ENCODE measurements around the gene OR8H2.
"Not testable (repeated sequence)": the region's sequence is repeated elsewhere in the genome, so short reads cannot be mapped to it uniquely, and the experiment has no call there.

The OR8H2 gene

GRCh38 chr11:56103210-56103737, at the start of gene OR8H2:
TSS of gene OR8H2 (plus strand) at chr11:56103687. CDS start at chr11:56105043, 1,356 bp downstream.
- no peak for DNase-seq (ENCODE audit: low read depth, low spot score)
- H3K27ac ChIP-seq = no peak within 1 kb of the TSS

- not testable (repeated sequence) for DNase-seq (ENCODE audit: low read depth, low spot score)
Measured at GRCh38 chr11:56056366-56056765, 47.1 kb upstream of the OR8H2 start.

GRCh38 chr11:56057661-56058237, 45.7 kb upstream of the OR8H2 start:
- DNase-seq (ENCODE audit: low read depth, low spot score); H3K27ac ChIP-seq: not testable (repeated sequence)

More at GRCh38 chr11:56056366-56056765, 47.1 kb upstream of the OR8H2 start:
- H3K27ac ChIP-seq = not testable (repeated sequence)

- H3K27ac ChIP-seq; DNase-seq (ENCODE audit: low read depth, low spot score): not testable (repeated sequence)
Measured at GRCh38 chr11:56058260-56058780, 45.2 kb upstream of the OR8H2 start.

- no peak for DNase-seq (ENCODE audit: low read depth, low spot score)
- H3K27ac ChIP-seq = no peak overlapping the region
Measured at GRCh38 chr11:56066980-56067379, 36.5 kb upstream of the OR8H2 start.

GRCh38 chr11:56089697-56090096, 13.8 kb upstream of the OR8H2 start:
- no peak overlapping the region for H3K27ac ChIP-seq
- no peak for DNase-seq (ENCODE audit: low read depth, low spot score)

- DNase-seq (ENCODE audit: low read depth, low spot score) = no peak
- H3K27ac ChIP-seq = no peak within 1 kb of the TSS
Measured at GRCh38 chr11:56093008-56093407, 10.5 kb upstream of the OR8H2 start, which contains the start of gene OR8I2. TSS of gene OR8I2 (plus strand) at chr11:56093308. CDS start at chr11:56093308, 0 bp downstream.

- no peak within 1 kb of the TSS for H3K27ac ChIP-seq
- DNase-seq (ENCODE audit: low read depth, low spot score) = no peak
Measured at GRCh38 chr11:56122073-56122472, 18.6 kb downstream of the OR8H2 start, which contains the start of gene OR8H3. TSS of gene OR8H3 (plus strand) at chr11:56122373. CDS start at chr11:56122373, 0 bp downstream.

GRCh38 chr11:56140151-56140661, 36.7 kb downstream of the OR8H2 start, which contains the start of gene OR8J3:
TSS of gene OR8J3 (minus strand) at chr11:56140201. CDS start at chr11:56137718, 2,483 bp downstream.
- DNase-seq (ENCODE audit: low read depth, low spot score) = no peak
- no peak within 1 kb of the TSS for H3K27ac ChIP-seq

- H3K27ac ChIP-seq; DNase-seq (ENCODE audit: low read depth, low spot score): not testable (repeated sequence)
Measured at GRCh38 chr11:56143681-56144080, 40.2 kb downstream of the OR8H2 start.

GRCh38 chr11:56151376-56151775, 47.9 kb downstream of the OR8H2 start:
- no peak overlapping the region for H3K27ac ChIP-seq
- no peak for DNase-seq (ENCODE audit: low read depth, low spot score)

- DNase-seq (ENCODE audit: low read depth, low spot score) = no peak
- no peak overlapping the region for H3K27ac ChIP-seq
Measured at GRCh38 chr11:56152333-56152732, 48.8 kb downstream of the OR8H2 start.

Measured in epithelial cell of prostate (primary cell).